Measurements from ENCODE around the gene PCDH1. TPM values are rescaled to one million over a fixed set of nuclear protein-coding genes. Genes with fewer than 3 reads are reported as not detected.
A peak's percentile ranks its signal among the peaks of the same experiment; 100 is the strongest.

Gene PCDH1
- total RNA-seq, 1 experiment from 2014 or later = 127 TPM

- H3K27ac Mint-ChIP-seq = peak overlapping the region; percentile 54 to 89 (median 87)
- H3K4me2 ChIP-seq (ENCODE audit: insufficient read depth, insufficient read length, low read length) = no peak overlapping the region
- no peak overlapping the region for H3K4ac ChIP-seq (ENCODE audit: low read depth, low read length)
- no peak overlapping the region for H3K14ac ChIP-seq (ENCODE audit: insufficient read depth, low read length)
- H4K91ac ChIP-seq (ENCODE audit: insufficient read length, low read depth, low read length) = no peak overlapping the region
- no peak overlapping the region for H3T11ph ChIP-seq (ENCODE audit: low read length)
- H3K4me3 Mint-ChIP-seq = peak overlapping the region; percentile 16 to 94
- H3K27me3 Mint-ChIP-seq (ENCODE audit: low read depth) = 0 out of 2 replicates have a peak, but pooled peaks cover 1% of the 10 kb centered on the region
- H2AFZ ChIP-seq (ENCODE audit: low read length) = no peak overlapping the region
- no peak overlapping the region for H2BK120ac ChIP-seq (ENCODE audit: low read depth, low read length, poor library complexity, severe bottlenecking)
- H3K18ac ChIP-seq (ENCODE audit: insufficient read length, low read depth, low read length) = no peak overlapping the region
- no peak overlapping the region for H4K5ac ChIP-seq (ENCODE audit: insufficient read length, low read depth, low read length)
- peaks cover 2% of the 10 kb centered on the region for H4K20me1 ChIP-seq (ENCODE audit: control insufficient read depth, insufficient read depth, insufficient read length)
- WGBS (ENCODE audit: extremely low coverage, insufficient read length, low lambda C conversion rate) = no CpG with 5 or more reads among the region's 16 CpGs
- H2BK15ac ChIP-seq (ENCODE audit: low read depth, low read length) = no peak overlapping the region
- no peak overlapping the region for H4K8ac ChIP-seq (replicated peaks; ENCODE audit: insufficient read length, low read depth, low read length)
- no peak overlapping the region for H2BK5ac ChIP-seq (ENCODE audit: insufficient read length, low read length)
- peaks cover 25% of the 10 kb centered on the region for H3K23me2 ChIP-seq (ENCODE audit: insufficient read length, low read depth, low read length, poor library complexity, severe bottlenecking)
- peaks cover 15 to 25% (median 16%) of the 10 kb centered on the region in 3 experiments for H3K36me3 Mint-ChIP-seq (ENCODE audit: insufficient read depth in 1 of 3, low read depth in 3 of 3)
- no peak for TF ChIP-seq CTCF (conservative IDR thresholded peaks at IDR 0.05)
- H3K4me1 Mint-ChIP-seq = peaks cover 72 to 73% of the 10 kb centered on the region in 2 experiments
- H3K27ac ChIP-seq (ENCODE audit: insufficient read length, low read depth, low read length) = no peak overlapping the region
- no peak overlapping the region for H2BK20ac ChIP-seq (ENCODE audit: low read depth, low read length, poor library complexity, severe bottlenecking)
- DNase-seq = no peak
- no peak overlapping the region for H3K56ac ChIP-seq (ENCODE audit: insufficient read length, low read depth, low read length)
- H3K9me3 ChIP-seq (ENCODE audit: control insufficient read depth, low read depth, low read length) = no peaks in the 10 kb centered on the region
- peaks cover 10% of the 10 kb centered on the region for H3K79me1 ChIP-seq (ENCODE audit: insufficient read depth, low read depth, low read length, poor library complexity, severe bottlenecking)
- no peak overlapping the region for H3K9ac ChIP-seq (ENCODE audit: extremely low read depth, insufficient read length, low read length)
- H2BK12ac ChIP-seq (ENCODE audit: insufficient read length, low read depth, low read length) = no peak overlapping the region
- no peak overlapping the region for H3K23ac ChIP-seq (ENCODE audit: insufficient read length, low read depth, low read length)
- peaks cover 20% of the 10 kb centered on the region for H3K4me1 ChIP-seq (ENCODE audit: insufficient read depth, low read length)
- peaks cover 52% of the 10 kb centered on the region for H3K79me2 ChIP-seq (ENCODE audit: insufficient read depth, low read length)
- H3K27me3 ChIP-seq (ENCODE audit: insufficient read depth, low read length) = no peaks in the 10 kb centered on the region
- H2AK5ac ChIP-seq (ENCODE audit: insufficient read length, low read length) = no peak overlapping the region
- H3K9me3 Mint-ChIP-seq = no peaks in the 10 kb centered on the region; a peak in 3 of 5 replicates
Measured at GRCh38 chr5:141874262-141874964, 3.8 kb downstream of the PCDH1 start.

All from H9 (cell line).